Stomach (tissue), 9 donors: Measurements from ENCODE around the gene PRR20D. TPM values are rescaled to one million over a fixed set of nuclear protein-coding genes. Genes with fewer than 3 reads are reported as not detected.

Experiments used
- DNase-seq, 2 donors: peaks; one replicate each; pipeline versions ENCODE4 v3.0.0 to v3.0.0-alpha.2; 2013 to 2019
- H3K27ac ChIP-seq, 5 donors: fragments of 200-600 bp in 4 of 5; sonication (generic) in 4 of 5; one replicate each; pipeline ENCODE4 v1.5.1; 2013 to 2019; ENCODE audit warnings: mild to moderate bottlenecking in 1 of 5, moderate library complexity in 1 of 5
- H3K27me3 ChIP-seq, 3 donors: fragments of 200-600 bp; sonication (generic); one replicate each; pipeline ENCODE4 v1.5.1; 2017 to 2019; ENCODE audit warnings: mixed run types in 1 of 3
- H3K36me3 ChIP-seq, 4 donors: fragments of 200-600 bp; sonication (generic); 1 replicate in 3 of 4; 2 replicates in 1 of 4; pipeline ENCODE4 v1.5.1; 2016 to 2019
- H3K4me1 ChIP-seq, 4 donors: fragments of 200-600 bp; sonication (generic); one replicate each; pipeline ENCODE4 v1.5.1; 2016 to 2019
- H3K4me3 ChIP-seq, 4 donors: fragments of 200-600 bp; sonication (generic) in 3 of 4; one replicate each; pipeline ENCODE4 v1.5.1; 2016 to 2019; ENCODE audit warnings: mild to moderate bottlenecking in 1 of 4
- H3K9me3 ChIP-seq, 4 donors: fragments of 200-600 bp; sonication (generic); one replicate each; pipeline ENCODE4 v1.5.1; 2016 to 2019
- CTCF ChIP-seq, 7 experiments: fragments of 450-650 bp in 4 of 7; fragments of 200-600 bp in 3 of 7; sonication (generic) in 3 of 7; IDR thresholded peaks; one replicate each; pipeline ENCODE4 v1.5.1; 2016 to 2019; ENCODE audit warnings: antibody characterized with exemption in 7 of 7, control low read depth in 2 of 7, mild to moderate bottlenecking in 1 of 7
- EP300 ChIP-seq: sonication (generic); formaldehyde crosslinking; IDR thresholded peaks from one replicate; pipeline ENCODE4 v1.6.1; 2017; ENCODE audit warnings: antibody characterized with exemption
- POLR2A ChIP-seq, 4 donors: fragments of 450-650 bp; IDR thresholded peaks; one replicate each; pipeline ENCODE4 v1.6.1; 2016; ENCODE audit warnings: antibody characterized with exemption in 4 of 4, control low read depth in 2 of 4, mild to moderate bottlenecking in 1 of 4, moderate library complexity in 1 of 4
- POLR2AphosphoS5 ChIP-seq, 3 donors: sonication (generic); formaldehyde crosslinking; IDR thresholded peaks; one replicate each; pipeline ENCODE4 v1.6.1; 2016; ENCODE audit warnings: antibody characterized with exemption in 3 of 3
- WGBS, 5 donors: extraction: QIAGEN DNeasy Blood & Tissue Kit in 3 of 5; methylation state at CpG; one replicate each; pipeline versions ENCODE4 v1.1.5 to v1.1.7; 2013 to 2018; 5-methylcytosine and 5-hydroxymethylcytosine counted together
- intact Hi-C: fragments of 100-400 bp; cut with DNase I; formaldehyde crosslinking; loops from one replicate; pipeline ENCODE4 v1.15.1; 2023; ENCODE audit warnings: low total_unique reads
- polyA plus RNA-seq, 3 donors: library from polyadenylated mRNA; stranded (reverse); fragments of 200-250 nt; gene quantifications; one replicate each; pipeline ENCODE4 v1.2.3, GENCODE V29; 2013
- small RNA-seq, 4 donors: library from RNA; depleted of rRNA; stranded (forward); fragments of <200 nt; gene quantifications; one replicate each; pipeline ENCODE3, GENCODE V24; 2016
- total RNA-seq, 5 donors: library from RNA; depleted of rRNA; stranded (reverse); fragments of >200 nt; gene quantifications; one replicate each; pipeline versions ENCODE4 v1.1.0 to v1.2.3, GENCODE V29; 2014 to 2016
- donor health status: healthy with polysubstance abuse.
- donor health status: Bipolar disorder and iron deficiency.
- donor health status: healthy.

The PRR20D gene
- total and polyA plus RNA-seq, 8 donors, result not detected

GRCh38 chr13:57191667-57192066 lies 31.2 kb downstream of the PRR20D start:
- intact Hi-C loops, result no loop called here

GRCh38 chr13:57212989-57213388 lies 52.6 kb downstream of the PRR20D start:
- TF ChIP-seq POLR2A (IDR thresholded peaks at IDR 0.05), result no peak
- TF ChIP-seq CTCF (IDR thresholded peaks at IDR 0.05), result no peak
- TF ChIP-seq POLR2AphosphoS5 (IDR thresholded peaks at IDR 0.05), result no peak
- no peak for TF ChIP-seq EP300
- H3K27ac ChIP-seq, result no peak overlapping the region
- intact Hi-C loops, result no loop called here
- H3K4me1 ChIP-seq, result no peaks in the 10 kb centered on the region
- no peaks in the 10 kb centered on the region for H3K27me3 ChIP-seq
- H3K36me3 ChIP-seq, result no peaks in the 10 kb centered on the region
- 78 to 96% (median 90%) methylated on average over 1 of the region's 1 CpG for WGBS, 5 donors
- no peaks in the 10 kb centered on the region for H3K9me3 ChIP-seq
- H3K4me3 ChIP-seq, result no peak overlapping the region
- no peak for DNase-seq

More at GRCh38 chr13:57191667-57192066, 31.2 kb downstream of the PRR20D start:
- H3K27me3 ChIP-seq, result no peaks in the 10 kb centered on the region
- no peak for DNase-seq
- WGBS, 5 donors, result 64 to 85% (median 75%) methylated on average over 1 of the region's 1 CpG
- no peak overlapping the region for H3K27ac ChIP-seq
- H3K36me3 ChIP-seq, result no peaks in the 10 kb centered on the region
- H3K9me3 ChIP-seq, result peaks cover 0 to 4% (median 0%) of the 10 kb centered on the region in 4 donors
- no peaks in the 10 kb centered on the region for H3K4me1 ChIP-seq
- H3K4me3 ChIP-seq, result no peak overlapping the region
- TF ChIP-seq POLR2AphosphoS5 (IDR thresholded peaks at IDR 0.05), result no peak
- no peak for TF ChIP-seq EP300
- TF ChIP-seq POLR2A (IDR thresholded peaks at IDR 0.05), result no peak
- TF ChIP-seq CTCF (IDR thresholded peaks at IDR 0.05), result no peak

Small RNAs within 50 kb of the gene (small RNA-seq; reads per million reads assigned to genes)
- 0 reads per million in 4 donors for gene PRR20FP

Other genes starting within 250 kb of the PRR20D start
- not detected for gene PRR20A, start 19.7 kb upstream of the PRR20D start, total RNA-seq
- gene PRR20A, start 19.7 kb upstream of the PRR20D start, polyA plus RNA-seq, result not detected
- gene PRR20B, start 13.1 kb upstream of the PRR20D start, total RNA-seq, result not detected
- gene PRR20B, start 13.1 kb upstream of the PRR20D start, polyA plus RNA-seq, result not detected
- not detected for gene PRR20C, start 6.6 kb upstream of the PRR20D start, total RNA-seq
- not detected for gene PRR20C, start 6.6 kb upstream of the PRR20D start, polyA plus RNA-seq
- gene PRR20E, start 6.6 kb downstream of the PRR20D start, total RNA-seq, result not detected
- not detected for gene PRR20E, start 6.6 kb downstream of the PRR20D start, polyA plus RNA-seq